HUDEP-2 (cell line): Measurements from ENCODE around the gene MED26.
"Not testable (repeated sequence)": the region's sequence is repeated elsewhere in the genome, so short reads cannot be mapped to it uniquely, and the experiment has no call there.

ENCODE experiments used
- DNase-seq, 76 experiments: peaks; one replicate each; lab custom pipeline; 2025; ENCODE audit not compliant: unreplicated experiment in 76 of 76; lab: John Stamatoyannopoulos, UW

The MED26 gene

GRCh38 chr19:16651421-16652188 is 23.6 kb upstream of the MED26 start:
- not testable (repeated sequence) for DNase-seq

- no peak for DNase-seq
These were observed 22.8 kb upstream of the MED26 start for GRCh38 chr19:16650821-16651220.

GRCh38 chr19:16649734-16650133 is 21.7 kb upstream of the MED26 start:
- DNase-seq, result no peak

GRCh38 chr19:16645140-16645539 is 17.1 kb upstream of the MED26 start:
- no peak for DNase-seq

GRCh38 chr19:16641695-16642094 is 13.7 kb upstream of the MED26 start:
- DNase-seq, result no peak

GRCh38 chr19:16640951-16641350 is 12.9 kb upstream of the MED26 start:
- no peak for DNase-seq

GRCh38 chr19:16638666-16639065 is 10.7 kb upstream of the MED26 start:
- no peak for DNase-seq

GRCh38 chr19:16637535-16637934 is 9.5 kb upstream of the MED26 start:
- DNase-seq, result no peak

GRCh38 chr19:16631465-16631864 is 3.5 kb upstream of the MED26 start:
- no peak for DNase-seq

- peak in 54 of 76 experiments; percentile 17 to 73 (median 42) for DNase-seq
These were observed 1.1 kb upstream of the MED26 start for GRCh38 chr19:16628984-16629691.

GRCh38 chr19:16627928-16628182 is 149 bp downstream of the MED26 start:
- no peak for DNase-seq

- DNase-seq, result peak in 3 of 76 experiments; percentile 8 to 27 (median 13)
These were observed 644 bp downstream of the MED26 start for GRCh38 chr19:16627193-16627927.

GRCh38 chr19:16626796-16627192 is 1.2 kb downstream of the MED26 start:
- no peak for DNase-seq

- no peak for DNase-seq
These were observed 2.6 kb downstream of the MED26 start for GRCh38 chr19:16625163-16625958.

- DNase-seq, result no peak
These were observed 3.8 kb downstream of the MED26 start for GRCh38 chr19:16624236-16624635.

GRCh38 chr19:16623576-16623975 is 4.4 kb downstream of the MED26 start:
- no peak for DNase-seq

- no peak for DNase-seq
These were observed 4.9 kb downstream of the MED26 start for GRCh38 chr19:16623066-16623465.

GRCh38 chr19:16621165-16621800 is 6.7 kb downstream of the MED26 start:
- DNase-seq, result no peak

- DNase-seq, result no peak
These were observed 7.4 kb downstream of the MED26 start for GRCh38 chr19:16620584-16620983.

GRCh38 chr19:16620018-16620417 is 8.0 kb downstream of the MED26 start:
- peak in 4 of 76 experiments; percentile 12 to 33 (median 17) for DNase-seq
